HEK293T (cell line): ENCODE results near the gene UTP3.

ENCODE experiments used
- FOXK2 ChIP-seq: fragments of 450-650 bp; IDR thresholded peaks from 2 replicates; pipeline ENCODE4 v1.6.1; 2016; ENCODE audit warnings: mild to moderate bottlenecking
- FOXM1 ChIP-seq: fragments of 450-650 bp; IDR thresholded peaks from 2 replicates; pipeline ENCODE4 v1.6.1; 2017; ENCODE audit warnings: mild to moderate bottlenecking, borderline replicate concordance
- L3MBTL2 ChIP-seq: fragments of 450-650 bp; conservative IDR thresholded peaks from 2 replicates; pipeline ENCODE4 v1.6.1; 2016; ENCODE audit warnings: mild to moderate bottlenecking
- SP1 ChIP-seq: fragments of 450-650 bp; IDR thresholded peaks from 2 replicates; pipeline ENCODE4 v1.6.1; 2017
- TARDBP ChIP-seq: fragments of 450-650 bp; IDR thresholded peaks from 2 replicates; pipeline ENCODE4 v1.6.1; 2016
- ZNF384 ChIP-seq: fragments of 450-650 bp; IDR thresholded peaks from 2 replicates; pipeline ENCODE4 v1.6.1; 2016
- TF ChIP-seq, protein P1 (sequence below): fragments of 450-650 bp; IDR thresholded peaks from 2 replicates; pipeline ENCODE4 v1.6.1; 2016

DNA sequence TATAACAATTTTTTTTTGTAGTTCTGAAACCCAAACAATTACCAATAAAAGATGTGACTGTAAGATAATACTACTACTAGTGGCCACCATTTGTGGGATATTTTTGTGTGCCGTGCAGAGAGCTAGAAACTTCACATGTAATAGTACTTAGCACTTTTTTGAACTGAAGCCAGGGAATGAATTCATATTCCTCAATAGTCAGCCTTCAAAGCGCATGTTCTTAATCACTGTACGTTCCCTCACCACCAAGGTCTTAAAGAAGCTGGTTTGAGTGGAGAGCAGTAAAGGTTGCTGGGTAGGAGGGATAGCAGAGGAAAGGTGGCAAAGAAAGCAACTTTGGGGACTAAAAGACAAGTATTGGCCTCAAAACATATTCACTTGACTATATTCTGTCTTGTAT, 23.8 kb downstream of the UTP3 start:
- TF ChIP-seq L3MBTL2 (no peak), FOXM1 (no peak), SP1 (no peak), FOXK2 (no peak), TARDBP (no peak), ZNF384 (no peak)
- TF ChIP-seq, protein P1, sequence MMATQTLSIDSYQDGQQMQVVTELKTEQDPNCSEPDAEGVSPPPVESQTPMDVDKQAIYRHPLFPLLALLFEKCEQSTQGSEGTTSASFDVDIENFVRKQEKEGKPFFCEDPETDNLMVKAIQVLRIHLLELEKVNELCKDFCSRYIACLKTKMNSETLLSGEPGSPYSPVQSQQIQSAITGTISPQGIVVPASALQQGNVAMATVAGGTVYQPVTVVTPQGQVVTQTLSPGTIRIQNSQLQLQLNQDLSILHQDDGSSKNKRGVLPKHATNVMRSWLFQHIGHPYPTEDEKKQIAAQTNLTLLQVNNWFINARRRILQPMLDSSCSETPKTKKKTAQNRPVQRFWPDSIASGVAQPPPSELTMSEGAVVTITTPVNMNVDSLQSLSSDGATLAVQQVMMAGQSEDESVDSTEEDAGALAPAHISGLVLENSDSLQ, result no peak
